ENCODE results near the gene SPATA13.

- TF ChIP-seq REST (IDR thresholded peaks at IDR 0.05; ENCODE audit: insufficient read depth in 1 of 2, low read depth in 2 of 2, low read length in 2 of 2) (no peak), POLR2AphosphoS5 (IDR thresholded peaks at IDR 0.05; ENCODE audit: low read depth, low read length) (no peak)
Measured at GRCh38 chr13:24161980-24162525, 1.5 kb downstream of the SPATA13 start.

All from PFSK-1 (cell line).